Iris pigment epithelial cell (primary cell): ENCODE data around the gene SLC8A3.
"Not testable (repeated sequence)": the region's sequence is repeated elsewhere in the genome, so short reads cannot be mapped to it uniquely, and the experiment has no call there.

Source experiments
- DNase-seq: peaks from one replicate; pipeline ENCODE4 v3.0.0-alpha.2; 2011; ENCODE audit warnings: low read depth

The SLC8A3 gene

GRCh38 chr14:70188659-70189455 is at the start of gene SLC8A3:
Gene SLC8A3, minus strand, starts transcription at chr14:70188951. Its CDS starts 20,529 bp downstream, at chr14:70168422.
- DNase-seq = peak; percentile 76

GRCh38 chr14:70237710-70238109 is 49.0 kb upstream of the SLC8A3 start:
- no peak for DNase-seq

- no peak for DNase-seq
Observed at GRCh38 chr14:70234066-70234950, 45.6 kb upstream of the SLC8A3 start.

- DNase-seq = not testable (repeated sequence)
Observed at GRCh38 chr14:70231756-70232544, 43.2 kb upstream of the SLC8A3 start.

- DNase-seq = not testable (repeated sequence)
Observed at GRCh38 chr14:70229877-70230640, 41.3 kb upstream of the SLC8A3 start.

GRCh38 chr14:70213721-70214282 is 25.1 kb upstream of the SLC8A3 start:
- no peak for DNase-seq

- DNase-seq = no peak
Observed at GRCh38 chr14:70212752-70213151, 24.0 kb upstream of the SLC8A3 start.

GRCh38 chr14:70208380-70208779 is 19.6 kb upstream of the SLC8A3 start:
- DNase-seq = no peak

GRCh38 chr14:70203686-70204085 is 14.9 kb upstream of the SLC8A3 start:
- DNase-seq = no peak

- no peak for DNase-seq
Observed at GRCh38 chr14:70201994-70202393, 13.2 kb upstream of the SLC8A3 start.

GRCh38 chr14:70193396-70193795 is 4.6 kb upstream of the SLC8A3 start:
- DNase-seq = no peak

- DNase-seq = no peak
Observed at GRCh38 chr14:70192915-70193314, 4.2 kb upstream of the SLC8A3 start.

GRCh38 chr14:70190156-70190555 is 1.4 kb upstream of the SLC8A3 start:
- no peak for DNase-seq

GRCh38 chr14:70189456-70190077 is 816 bp upstream of the SLC8A3 start:
- DNase-seq = no peak

- peak; percentile 10 for DNase-seq
Observed at GRCh38 chr14:70188322-70188658, 461 bp downstream of the SLC8A3 start.

- peak; percentile 12 for DNase-seq
Observed at GRCh38 chr14:70186900-70187451, 1.8 kb downstream of the SLC8A3 start.

GRCh38 chr14:70183991-70184390 is 4.8 kb downstream of the SLC8A3 start:
- no peak for DNase-seq

- no peak for DNase-seq
Observed at GRCh38 chr14:70181276-70181675, 7.5 kb downstream of the SLC8A3 start.

GRCh38 chr14:70180718-70181117 is 8.0 kb downstream of the SLC8A3 start:
- no peak for DNase-seq

GRCh38 chr14:70177081-70177800 is 11.5 kb downstream of the SLC8A3 start:
- no peak for DNase-seq
